ENCODE data around the gene MIF.

The MIF gene

GRCh38 chr22:23847991-23848864 is 46.0 kb upstream of the MIF start:
- CTCF ChIA-PET: no interaction called here

DNA sequence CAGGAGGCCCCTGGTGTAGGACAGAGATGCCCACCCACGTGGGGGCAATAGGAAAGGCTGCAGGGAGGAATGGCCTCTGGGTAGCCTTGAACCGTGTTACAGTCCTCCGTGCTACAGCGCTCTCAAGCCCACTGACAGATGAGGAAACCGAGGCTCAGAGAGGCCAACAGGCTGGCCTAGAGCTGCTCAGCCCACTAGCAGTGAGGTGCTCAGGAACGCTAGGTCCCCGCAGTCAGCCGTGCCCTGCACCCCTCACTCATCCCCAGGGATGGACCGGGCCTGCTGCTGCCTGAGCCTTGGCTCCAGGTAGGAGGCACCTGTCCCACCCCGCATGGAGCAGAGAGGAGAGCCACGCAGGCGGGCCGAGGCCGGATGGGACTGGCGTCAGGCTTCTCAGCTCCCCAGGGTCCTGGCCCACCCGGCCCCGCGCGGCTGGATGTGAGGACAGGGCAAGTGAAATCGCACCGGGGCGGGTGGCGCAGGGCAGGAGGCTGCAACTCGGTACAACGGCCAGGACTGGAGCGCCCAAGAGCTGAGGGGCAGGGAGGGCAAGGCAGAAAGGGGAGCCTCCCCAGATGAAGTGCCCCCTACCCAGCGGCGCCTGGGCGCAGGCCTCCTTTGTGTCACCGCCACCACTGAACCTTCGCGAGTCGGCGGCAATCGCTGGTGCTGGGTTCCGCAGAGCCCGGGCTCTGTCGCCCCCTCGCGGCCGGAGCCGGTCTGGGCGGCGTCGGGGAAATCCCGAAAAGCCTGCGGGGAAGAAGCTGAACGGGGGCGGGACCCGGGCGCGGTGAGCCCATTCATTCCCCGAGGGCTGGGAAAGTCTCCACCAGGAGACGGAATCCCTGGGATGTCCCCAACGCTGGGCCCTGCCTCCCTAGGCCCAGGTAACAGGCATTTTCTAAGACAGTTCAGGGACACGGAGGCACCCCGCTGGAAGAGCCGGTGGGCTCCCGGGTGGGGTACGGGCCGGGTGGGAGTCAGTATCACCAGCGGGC is 44.9 kb upstream of the MIF start:
- peak; percentile 95 for TF ChIP-seq CTCF (conservative IDR thresholded peaks at IDR 0.05; ENCODE audit: low read depth)
- ChIA-PET POLR2A (ENCODE audit: low non-redundant PET) (no interaction called here), CTCF (interaction anchor here (0.5 to 1.4 kb wide), 12 partner anchors 9 to 599 kb away, joined by 3 to 8 read pairs (median 3); no protein-coding TSS in a partner anchor)
- DNase-seq (ENCODE audit: low spot score): peak; percentile 71
- no peak overlapping the region for H3K27ac ChIP-seq

More at GRCh38 chr22:23847991-23848864, 46.0 kb upstream of the MIF start:
- TF ChIP-seq CTCF (conservative IDR thresholded peaks at IDR 0.05; ENCODE audit: low read depth): no peak
- H3K27ac ChIP-seq: no peak overlapping the region
- POLR2A ChIA-PET (ENCODE audit: low non-redundant PET): interaction anchor here (0.6 kb wide), 1 partner anchor 78 kb away, joined by 5 read pairs; no protein-coding TSS in a partner anchor
- DNase-seq (ENCODE audit: low spot score): no peak

DNA sequence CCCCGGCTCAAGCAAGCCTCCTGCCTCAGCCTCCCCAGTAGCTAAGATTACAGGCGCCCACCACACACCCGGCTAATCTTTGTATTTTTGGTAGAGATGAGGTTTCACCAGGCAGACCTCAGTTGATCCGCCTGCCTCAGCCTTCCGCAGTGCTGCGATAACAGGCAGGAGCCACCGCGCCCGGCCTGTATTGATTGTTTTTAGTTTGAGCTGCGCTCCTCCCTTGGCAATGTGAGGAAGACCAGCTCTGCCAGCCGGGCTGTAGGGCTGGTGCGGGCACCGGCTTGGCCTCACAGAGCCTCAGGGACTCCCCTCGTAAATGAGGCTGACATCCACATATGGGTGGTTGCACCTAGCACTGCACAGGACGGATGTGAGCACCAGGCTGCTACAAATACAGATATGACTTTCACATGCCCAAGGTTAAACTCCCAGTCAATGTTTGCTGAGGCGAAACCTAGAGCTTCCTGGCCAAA is 44.0 kb upstream of the MIF start:
- no peak for TF ChIP-seq CTCF (conservative IDR thresholded peaks at IDR 0.05; ENCODE audit: low read depth)
- H3K27ac ChIP-seq: no peak overlapping the region
- CTCF ChIA-PET: interaction anchor here (0.5 to 1.4 kb wide), 11 partner anchors 9 to 332 kb away, joined by 3 to 8 read pairs (median 3); no protein-coding TSS in a partner anchor
- no peak for DNase-seq (ENCODE audit: low spot score)
- POLR2A ChIA-PET (ENCODE audit: low non-redundant PET): no interaction called here

DNA sequence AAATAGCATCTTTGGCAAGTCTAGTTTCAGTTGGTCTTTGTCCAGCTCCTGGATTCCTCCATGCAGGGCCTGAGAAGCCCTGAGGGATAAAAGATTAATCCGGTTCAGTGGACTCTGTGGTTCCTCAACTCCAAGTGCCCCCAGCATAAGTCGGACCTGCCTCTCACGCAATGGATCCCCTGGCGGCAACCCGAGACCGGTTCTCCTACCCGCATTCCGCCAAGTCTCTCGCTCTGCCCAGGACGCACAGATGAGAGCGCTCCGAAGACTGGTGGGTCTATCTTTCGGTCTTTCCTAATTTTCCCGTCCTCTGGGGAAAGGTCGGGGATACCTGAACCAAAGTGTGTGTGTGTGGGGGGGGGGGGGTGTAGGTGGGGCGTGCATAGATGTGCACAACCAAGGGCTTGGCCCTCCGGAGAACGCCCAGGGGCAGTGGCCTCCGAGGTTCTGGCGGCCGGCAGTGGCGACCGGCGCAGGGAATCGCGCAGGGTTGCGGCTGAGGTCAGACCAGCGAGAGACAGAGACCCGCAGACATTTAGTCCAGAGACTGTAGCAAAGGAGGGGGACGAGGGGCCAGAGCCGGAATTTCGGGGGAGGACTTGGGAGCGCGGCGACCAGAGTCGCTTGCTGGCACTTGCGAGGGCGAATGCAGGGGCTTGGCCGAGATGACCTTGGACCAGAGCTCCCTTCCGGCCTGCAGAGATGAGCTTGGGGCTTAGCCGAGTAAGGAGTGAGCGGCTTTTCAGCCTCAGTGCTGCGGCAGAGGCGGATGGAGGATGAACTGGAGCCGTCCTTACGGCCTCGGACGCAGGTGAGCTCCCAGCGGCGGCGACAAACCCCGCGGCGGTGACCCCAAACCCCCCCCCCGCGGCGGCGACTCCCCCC is 37.2 kb upstream of the MIF start:
- DNase-seq (ENCODE audit: low spot score): no peak
- ChIA-PET CTCF (interaction anchor here (0.7 kb wide), 1 partner anchor 32 kb away, joined by 8 read pairs; no protein-coding TSS in a partner anchor), POLR2A (ENCODE audit: low non-redundant PET) (interaction anchor here (0.6 kb wide), 2 partner anchors 16 to 1855 kb away, joined by 3 read pairs; no protein-coding TSS in a partner anchor)
- no peak for TF ChIP-seq CTCF (conservative IDR thresholded peaks at IDR 0.05; ENCODE audit: low read depth)
- peak overlapping the region; percentile 91 for H3K27ac ChIP-seq

DNA sequence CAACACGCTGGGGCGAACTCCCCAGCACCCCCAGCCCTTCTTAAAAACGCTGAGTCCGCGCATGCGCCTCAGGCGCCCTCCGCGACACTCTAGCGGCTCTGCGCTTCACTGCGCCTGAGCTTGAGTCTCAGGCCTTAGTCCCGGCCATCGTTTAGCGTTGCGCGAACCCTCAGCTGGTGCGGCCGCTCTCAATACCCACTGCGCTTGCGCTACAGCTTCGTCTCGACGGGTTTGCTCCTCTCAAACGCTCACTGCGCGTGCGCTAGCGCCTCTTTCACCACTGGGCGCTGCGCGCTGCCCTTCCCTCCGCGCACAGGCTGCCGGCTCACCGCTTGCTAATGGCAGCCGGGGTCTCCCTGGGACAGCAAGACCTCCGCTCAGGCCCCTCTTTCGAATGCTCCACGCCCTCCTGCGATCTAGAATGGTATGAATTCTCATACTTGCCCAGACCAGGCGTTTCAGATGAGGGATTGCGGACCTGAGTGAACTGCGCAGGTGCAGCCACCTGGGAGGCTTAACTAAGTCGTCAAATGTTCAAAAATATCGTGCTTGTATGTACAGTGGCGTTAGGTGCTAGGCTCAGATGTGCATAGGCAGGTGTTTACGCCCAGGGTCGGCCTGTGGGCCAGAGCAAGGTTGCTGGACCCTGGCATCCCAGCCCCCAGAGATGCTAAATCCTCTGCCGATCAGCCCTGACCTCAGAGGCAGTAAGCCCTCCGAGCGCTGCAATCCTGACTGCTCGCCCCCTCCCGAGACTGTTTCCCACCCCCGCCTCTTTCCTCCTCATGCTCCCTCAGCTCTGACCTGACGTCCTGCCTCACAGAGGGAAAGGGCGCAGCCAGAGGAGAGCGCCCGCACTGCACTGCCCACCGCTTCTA is 36.3 kb upstream of the MIF start, which contains the start of gene SLC2A11:
SLC2A11 (plus strand) TSS at position 270 of the 878 bp plus-strand sequence; CDS start at position 395, 125 bp downstream.
- POLR2A ChIA-PET (ENCODE audit: low non-redundant PET): interaction anchor here (0.6 kb wide), 1 partner anchor 15 kb away, joined by 3 read pairs; no protein-coding TSS in a partner anchor
- CTCF ChIA-PET: interaction anchor here (0.7 kb wide), 1 partner anchor 31 kb away, joined by 8 read pairs; no protein-coding TSS in a partner anchor
- DNase-seq (ENCODE audit: low spot score): peak; percentile 85
- peak within 1 kb of the TSS; percentile 91 for H3K27ac ChIP-seq
- peak; percentile 32; the same call in 1 of the 2 replicates for TF ChIP-seq CTCF (conservative IDR thresholded peaks at IDR 0.05; ENCODE audit: low read depth)

Measured in RWPE1 (cell line).